Left lobe of liver (tissue), 2 donors: Measurements from ENCODE around the gene PIKFYVE. TPM values are rescaled to one million over a fixed set of nuclear protein-coding genes. Genes with fewer than 3 reads are reported as not detected.

Experiments
- ATAC-seq: fragments of 200-7000 bp; cut with Tn5 transposase; one replicate; pipeline ENCODE4 v1.9.1; 2020; ENCODE audit warnings: mild to moderate bottlenecking, moderate library complexity
- DNase-seq: peaks from one replicate; pipeline ENCODE4 v3.0.0-alpha.2; 2020; ENCODE audit warnings: low spot score
- total RNA-seq: library from RNA; stranded (reverse); gene quantifications from one replicate; pipeline ENCODE4 v1.2.1, GENCODE V29; 2021
- donor health status: DM: no; HTN: no; CAD: no; lungs with moderate emphysema.
- donor health status: DM: no; HTN: yes; CAD: no.

Gene PIKFYVE
- total RNA-seq, 1 donor from 2014 or later: 12.8 TPM

DNA sequence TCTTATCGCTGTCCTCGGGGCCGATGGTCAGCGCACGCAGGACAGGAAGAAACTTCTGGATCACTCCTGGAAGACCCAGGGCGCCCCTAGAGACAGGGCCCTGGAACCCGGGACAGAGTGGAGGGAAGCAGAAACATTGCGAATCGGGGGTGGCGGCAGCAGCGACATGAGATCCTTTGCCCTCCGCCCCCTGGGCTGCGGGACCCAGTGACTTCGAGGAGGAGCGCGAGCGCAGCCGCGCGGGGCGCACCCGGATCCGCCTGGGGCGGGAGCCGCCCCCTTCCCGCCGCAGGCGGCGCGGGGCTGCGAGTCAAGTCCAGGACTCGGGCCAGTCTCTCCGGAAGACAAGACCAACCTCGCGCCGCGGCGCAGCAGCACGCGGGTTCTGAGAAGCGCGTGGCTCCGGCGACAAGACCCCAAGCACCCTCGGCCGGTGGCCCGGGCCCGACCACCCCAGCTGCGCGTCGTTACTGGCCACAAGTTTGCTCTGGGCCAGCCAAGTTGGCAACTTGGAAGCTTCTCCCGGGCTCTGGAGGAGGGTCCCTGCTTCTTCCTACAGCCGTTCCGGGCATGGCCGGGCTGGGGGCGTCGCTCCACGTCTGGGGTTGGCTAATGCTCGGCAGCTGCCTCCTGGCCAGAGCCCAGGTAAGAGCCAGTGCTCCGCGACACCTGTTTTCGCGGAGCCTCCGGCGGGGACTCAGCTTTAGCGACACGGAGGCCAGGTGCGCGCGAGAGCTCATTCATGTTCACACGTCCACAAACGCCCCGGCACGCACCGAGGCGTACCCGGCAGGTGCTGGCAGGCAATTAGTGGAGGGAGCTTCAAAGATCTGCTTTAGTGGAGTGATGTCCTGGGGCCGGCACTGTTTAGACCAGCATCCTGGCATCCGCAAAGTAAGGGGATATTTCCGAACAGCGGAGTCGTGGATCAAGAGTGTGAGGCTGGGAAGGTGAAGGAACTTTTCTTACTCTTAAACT lies 140.7 kb downstream of the PIKFYVE start, which contains the start of gene PTH2R:
Gene PTH2R, plus strand, starts transcription at position 319 of the 978 bp plus-strand sequence. Its CDS starts 252 bp downstream, at position 571.
- DNase-seq (no peak), ATAC-seq (peak; percentile 31)

DNA sequence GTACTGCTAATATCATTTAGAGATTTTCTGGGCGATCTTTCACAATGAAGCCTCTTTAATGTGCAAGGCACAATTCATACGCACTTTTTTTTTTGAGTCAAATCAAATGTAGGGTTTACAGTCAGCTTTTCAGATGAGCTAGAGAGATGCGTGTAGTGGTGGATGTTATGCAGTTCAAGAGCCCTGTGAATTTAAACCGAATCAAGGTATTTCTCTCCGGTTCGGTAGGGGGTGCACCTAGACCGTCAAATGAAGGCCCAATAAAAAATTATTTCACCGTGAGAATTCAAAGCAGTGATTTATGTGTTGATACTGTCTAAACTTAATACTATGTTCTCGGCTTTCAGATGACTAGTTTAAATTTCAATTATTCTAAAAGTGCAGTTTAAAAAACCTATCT lies 141.6 kb downstream of the PIKFYVE start:
- DNase-seq: no peak
- ATAC-seq: peak; percentile 57

Other genes with a start within 250 kb of the PIKFYVE start
- gene PLEKHM3, start 240.7 kb upstream of the PIKFYVE start, total RNA-seq: 8.5 TPM
- gene CRYGD, start 141.7 kb upstream of the PIKFYVE start, total RNA-seq: not detected
- gene CRYGC, start 136.4 kb upstream of the PIKFYVE start, total RNA-seq: not detected
- gene CRYGB, start 120.1 kb upstream of the PIKFYVE start, total RNA-seq: not detected
- not detected for gene CRYGA, start 102.7 kb upstream of the PIKFYVE start, total RNA-seq
- gene C2orf80, start 76.2 kb upstream of the PIKFYVE start, total RNA-seq: not detected
- 293 TPM for gene IDH1, start 11.2 kb upstream of the PIKFYVE start, total RNA-seq
- 0.18 TPM for gene PTH2R, start 140.5 kb downstream of the PIKFYVE start, total RNA-seq